ENCODE measurements around the gene PCDHGB7.

PCDHGB7 gene

DNA sequence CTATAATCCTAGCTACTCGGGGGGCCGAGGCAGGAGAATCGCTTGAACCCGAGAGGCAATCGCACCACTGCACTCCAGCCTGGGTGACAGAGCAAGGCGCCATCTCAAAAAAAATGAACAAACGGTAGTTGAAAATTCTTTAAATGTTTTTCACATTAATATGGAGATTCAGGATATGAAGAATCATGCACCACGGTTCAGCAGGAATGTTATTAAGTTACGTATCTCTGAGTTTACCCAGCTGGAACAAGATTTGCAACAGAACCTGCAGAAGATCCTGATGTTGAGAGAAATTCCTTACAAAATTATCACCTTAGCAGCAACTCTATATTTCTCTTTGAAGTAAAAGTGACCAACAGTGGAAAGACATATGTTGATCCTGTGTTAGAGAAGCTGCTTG lies 22.9 kb downstream of the PCDHGB7 start:
- Histone ChIP-seq H3K27me3 (ENCODE audit: control insufficient read depth, low read length) (no peaks in the 10 kb centered on the region), H3K36me3 (ENCODE audit: control insufficient read depth, low read length) (no peaks in the 10 kb centered on the region; the same call in 1 of the 2 replicates), H3K4me3 (ENCODE audit: low read length) (no peak overlapping the region), H3K9me3 (ENCODE audit: control insufficient read depth, insufficient read depth, low read length) (no peaks in the 10 kb centered on the region), H3F3A (ENCODE audit: control insufficient read depth, insufficient read depth) (0 out of 2 replicates have a peak, but pooled peaks cover 2% of the 10 kb centered on the region), H3K4me1 (ENCODE audit: control insufficient read depth, low read length) (peaks cover 15% of the 10 kb centered on the region), H3K4me2 (ENCODE audit: low read length) (no peak overlapping the region), H3K79me2 (ENCODE audit: control insufficient read depth, low read length) (no peaks in the 10 kb centered on the region), H4K20me1 (ENCODE audit: control insufficient read depth, insufficient read depth, low read depth, low read length) (no peaks in the 10 kb centered on the region), H3K9me2 (replicated peaks; ENCODE audit: control insufficient read depth, low read length) (no peaks in the 10 kb centered on the region), H3K27ac (ENCODE audit: low read depth, low read length) (no peak overlapping the region)
- TF ChIP-seq, protein P1, sequence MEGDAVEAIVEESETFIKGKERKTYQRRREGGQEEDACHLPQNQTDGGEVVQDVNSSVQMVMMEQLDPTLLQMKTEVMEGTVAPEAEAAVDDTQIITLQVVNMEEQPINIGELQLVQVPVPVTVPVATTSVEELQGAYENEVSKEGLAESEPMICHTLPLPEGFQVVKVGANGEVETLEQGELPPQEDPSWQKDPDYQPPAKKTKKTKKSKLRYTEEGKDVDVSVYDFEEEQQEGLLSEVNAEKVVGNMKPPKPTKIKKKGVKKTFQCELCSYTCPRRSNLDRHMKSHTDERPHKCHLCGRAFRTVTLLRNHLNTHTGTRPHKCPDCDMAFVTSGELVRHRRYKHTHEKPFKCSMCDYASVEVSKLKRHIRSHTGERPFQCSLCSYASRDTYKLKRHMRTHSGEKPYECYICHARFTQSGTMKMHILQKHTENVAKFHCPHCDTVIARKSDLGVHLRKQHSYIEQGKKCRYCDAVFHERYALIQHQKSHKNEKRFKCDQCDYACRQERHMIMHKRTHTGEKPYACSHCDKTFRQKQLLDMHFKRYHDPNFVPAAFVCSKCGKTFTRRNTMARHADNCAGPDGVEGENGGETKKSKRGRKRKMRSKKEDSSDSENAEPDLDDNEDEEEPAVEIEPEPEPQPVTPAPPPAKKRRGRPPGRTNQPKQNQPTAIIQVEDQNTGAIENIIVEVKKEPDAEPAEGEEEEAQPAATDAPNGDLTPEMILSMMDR (IDR thresholded peaks at IDR 0.05; ENCODE audit: low read depth, low read length, poor library complexity, severe bottlenecking) = no peak
- TF ChIP-seq EZH2phosphoT487 (IDR thresholded peaks at IDR 0.05; ENCODE audit: borderline replicate concordance, low read length) = no peak

- Histone ChIP-seq H3K4me3 (ENCODE audit: low read length) (no peak overlapping the region), H4K20me1 (ENCODE audit: control insufficient read depth, insufficient read depth, low read depth, low read length) (no peaks in the 10 kb centered on the region), H3K79me2 (ENCODE audit: control insufficient read depth, low read length) (no peaks in the 10 kb centered on the region), H3F3A (ENCODE audit: control insufficient read depth, insufficient read depth) (0 out of 2 replicates have a peak, but pooled peaks cover 2% of the 10 kb centered on the region), H3K4me2 (ENCODE audit: low read length) (no peak overlapping the region), H3K9me3 (ENCODE audit: control insufficient read depth, insufficient read depth, low read length) (no peaks in the 10 kb centered on the region), H3K36me3 (ENCODE audit: control insufficient read depth, low read length) (no peaks in the 10 kb centered on the region; the same call in 1 of the 2 replicates), H3K9me2 (replicated peaks; ENCODE audit: control insufficient read depth, low read length) (no peaks in the 10 kb centered on the region), H3K27ac (ENCODE audit: low read depth, low read length) (no peak overlapping the region), H3K27me3 (ENCODE audit: control insufficient read depth, low read length) (no peaks in the 10 kb centered on the region), H3K4me1 (ENCODE audit: control insufficient read depth, low read length) (peaks cover 15% of the 10 kb centered on the region)
- TF ChIP-seq, protein P1 (IDR thresholded peaks at IDR 0.05; ENCODE audit: low read depth, low read length, poor library complexity, severe bottlenecking) = no peak
- no peak for TF ChIP-seq EZH2phosphoT487 (IDR thresholded peaks at IDR 0.05; ENCODE audit: borderline replicate concordance, low read length)
These were observed 24.2 kb downstream of the PCDHGB7 start for GRCh38 chr5:141441571-141442170.

DNA sequence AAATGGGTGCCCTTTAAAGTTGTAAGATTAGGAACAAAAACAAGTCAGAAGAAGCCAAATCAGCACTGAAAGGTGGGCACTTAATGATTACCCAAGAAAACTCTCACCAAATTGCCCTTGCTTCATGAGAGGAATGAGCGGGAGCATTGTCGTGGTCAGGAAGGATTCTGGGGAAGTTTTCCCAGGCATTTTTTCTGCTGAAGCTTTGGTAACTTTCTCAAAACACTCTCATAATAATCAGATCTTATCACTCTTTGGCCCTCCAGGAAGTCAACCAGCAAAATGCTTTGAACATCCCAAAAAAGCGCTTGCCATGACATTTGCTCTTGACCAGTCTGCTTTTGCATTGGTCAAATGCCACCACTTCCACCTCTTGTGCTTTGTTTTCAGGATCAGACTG lies 47.9 kb downstream of the PCDHGB7 start:
- H4K20me1 ChIP-seq (ENCODE audit: control insufficient read depth, insufficient read depth, low read depth, low read length) = no peaks in the 10 kb centered on the region
- H3K9me3 ChIP-seq (ENCODE audit: control insufficient read depth, insufficient read depth, low read length) = no peaks in the 10 kb centered on the region

More for the DNA sequence above, 47.9 kb downstream of the PCDHGB7 start:
- TF ChIP-seq EZH2phosphoT487 (IDR thresholded peaks at IDR 0.05; ENCODE audit: borderline replicate concordance, low read length) = no peak
- TF ChIP-seq, protein P1 (IDR thresholded peaks at IDR 0.05; ENCODE audit: low read depth, low read length, poor library complexity, severe bottlenecking) = no peak
- H3K4me1 ChIP-seq (ENCODE audit: control insufficient read depth, low read length) = peaks cover 4% of the 10 kb centered on the region
- H3K4me2 ChIP-seq (ENCODE audit: low read length) = no peak overlapping the region
- H3K4me3 ChIP-seq (ENCODE audit: low read length) = no peak overlapping the region
- no peaks in the 10 kb centered on the region for H3K27me3 ChIP-seq (ENCODE audit: control insufficient read depth, low read length)
- H3F3A ChIP-seq (ENCODE audit: control insufficient read depth, insufficient read depth) = no peaks in the 10 kb centered on the region
- no peaks in the 10 kb centered on the region for H3K79me2 ChIP-seq (ENCODE audit: control insufficient read depth, low read length)
- H3K9me2 ChIP-seq (replicated peaks; ENCODE audit: control insufficient read depth, low read length) = no peaks in the 10 kb centered on the region
- H3K36me3 ChIP-seq (ENCODE audit: control insufficient read depth, low read length) = no peaks in the 10 kb centered on the region
- no peak overlapping the region for H3K27ac ChIP-seq (ENCODE audit: low read depth, low read length)

Data from DOHH2 (cell line).